NCI-H446 (cell line): Measurements from ENCODE around the gene LTF.
"Not testable (repeated sequence)": the region's sequence is repeated elsewhere in the genome, so short reads cannot be mapped to it uniquely, and the experiment has no call there.

Experiments
- DNase-seq, 2 experiments: peaks; one replicate each; lab custom pipeline; 2025; lab: John Stamatoyannopoulos, UW

LTF gene

DNA sequence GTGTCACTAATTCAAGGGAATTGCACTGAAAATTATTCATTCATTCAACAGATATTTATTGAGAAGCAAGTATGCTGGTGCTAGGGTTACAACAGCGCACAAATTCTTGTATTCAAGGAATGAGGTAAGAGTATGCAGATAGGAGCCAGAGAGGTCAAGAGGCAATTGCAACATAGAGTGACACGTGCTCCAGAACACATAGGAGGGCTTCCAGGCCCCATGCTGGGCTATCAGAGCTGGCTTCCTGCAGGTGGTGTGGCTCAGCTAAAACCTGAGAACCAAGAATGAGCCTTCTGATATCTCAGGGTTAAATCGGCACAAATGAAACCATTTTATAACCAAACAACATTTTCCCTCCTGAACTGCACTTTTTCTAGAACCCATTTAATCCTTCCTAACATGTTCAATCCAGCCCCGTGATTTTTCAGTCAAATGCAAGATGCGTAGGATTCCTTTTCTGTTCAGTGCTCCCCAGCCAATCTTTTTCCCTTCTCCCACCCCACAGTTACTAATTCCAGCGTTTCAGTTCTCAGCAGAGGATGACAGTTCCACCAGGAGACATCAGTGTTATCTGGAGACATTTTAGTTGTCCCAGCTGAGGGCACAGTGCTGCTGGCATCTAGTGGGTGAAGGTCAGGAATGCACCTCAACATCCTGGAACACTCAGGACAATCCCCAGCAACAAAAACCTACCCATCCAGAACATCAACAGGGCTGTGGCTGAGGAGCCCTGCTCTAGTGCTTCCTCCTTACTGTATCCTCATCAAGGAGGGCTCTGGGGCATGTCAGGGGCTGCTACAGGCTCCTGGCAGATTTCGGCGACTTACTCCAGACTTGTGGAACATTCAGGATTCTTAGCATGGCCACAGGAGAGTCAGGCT, 70.9 kb downstream of the LTF start:
- no peak for DNase-seq

DNA sequence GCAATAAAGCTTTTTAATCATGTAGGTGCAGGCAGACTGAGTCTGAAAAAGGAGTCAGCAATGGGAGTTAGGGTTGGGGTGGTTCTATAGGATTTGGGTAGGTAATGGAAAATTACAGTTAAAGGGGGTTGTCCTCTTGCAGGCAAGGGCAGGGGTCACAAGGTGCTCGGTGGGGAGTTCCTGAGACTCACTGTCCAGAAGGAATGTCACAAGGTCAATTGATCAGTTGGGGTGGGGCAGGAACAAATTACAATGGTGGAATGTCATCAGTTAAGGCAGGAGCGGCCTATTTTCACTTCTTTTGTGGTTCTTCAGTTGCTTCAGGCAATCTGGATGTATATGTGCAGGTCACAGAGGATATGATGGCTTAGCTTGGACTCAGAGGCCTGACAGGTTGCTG, 71.7 kb downstream of the LTF start:
- no peak for DNase-seq

DNA sequence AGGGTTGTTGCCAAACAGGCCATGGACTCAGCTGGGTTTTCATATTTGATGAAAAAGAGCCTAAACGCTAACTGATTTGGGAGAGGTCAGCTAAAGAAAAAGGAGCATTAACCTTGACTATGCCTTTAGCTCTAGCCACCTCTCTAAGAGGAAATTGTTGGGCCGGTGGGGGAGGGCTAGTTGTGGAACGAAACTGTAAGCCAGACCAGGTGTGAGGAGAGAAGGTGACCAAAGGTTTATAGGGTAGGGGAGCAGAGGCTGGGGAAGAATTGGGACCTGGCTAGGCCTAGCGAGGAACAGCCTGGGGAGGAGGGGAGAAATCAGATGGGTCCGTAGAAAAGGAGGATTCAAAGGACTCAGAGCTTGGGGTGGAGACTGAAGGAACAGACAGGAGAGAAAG, 73.2 kb downstream of the LTF start:
- DNase-seq = not testable (repeated sequence)

DNA sequence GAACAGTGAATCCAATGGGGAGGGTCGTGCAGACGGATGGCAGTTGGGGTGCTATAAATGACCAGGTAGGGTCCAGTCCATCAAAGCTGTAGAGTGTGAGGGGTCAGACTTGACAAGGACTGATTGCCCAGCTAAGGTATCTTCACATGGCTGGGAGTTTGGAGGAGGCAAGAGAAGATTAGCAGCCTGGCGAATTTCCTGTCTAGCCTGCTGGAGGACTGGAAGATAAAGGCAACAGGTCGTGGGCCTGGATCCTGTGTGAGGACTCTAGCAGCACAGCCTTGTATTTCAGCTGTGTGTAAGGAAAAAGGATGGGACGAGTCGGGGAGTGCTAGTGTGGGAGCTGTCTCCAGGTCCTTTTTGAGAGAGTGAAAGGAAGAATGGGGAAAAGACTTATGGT, 75.4 kb downstream of the LTF start:
- no peak for DNase-seq

DNA sequence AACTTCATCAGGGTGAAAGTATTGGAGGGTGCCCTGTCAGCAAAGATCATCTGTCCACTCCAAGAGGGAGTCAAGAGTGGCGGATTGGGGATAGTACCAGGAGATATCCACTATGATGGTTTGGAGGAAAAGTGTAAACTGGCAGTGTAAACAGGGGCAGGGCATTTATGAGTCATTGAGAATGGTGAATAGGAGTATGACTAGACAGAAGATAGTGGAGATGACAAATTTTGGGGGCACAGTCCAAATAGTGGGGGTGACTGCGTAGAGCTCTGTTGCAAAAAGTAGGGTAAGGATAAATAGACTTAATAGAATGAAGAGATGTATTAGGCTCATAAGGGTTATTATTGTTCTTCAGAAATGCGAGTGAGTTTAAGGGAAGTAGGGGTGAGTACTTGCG, 75.9 kb downstream of the LTF start:
- not testable (repeated sequence) for DNase-seq

DNA sequence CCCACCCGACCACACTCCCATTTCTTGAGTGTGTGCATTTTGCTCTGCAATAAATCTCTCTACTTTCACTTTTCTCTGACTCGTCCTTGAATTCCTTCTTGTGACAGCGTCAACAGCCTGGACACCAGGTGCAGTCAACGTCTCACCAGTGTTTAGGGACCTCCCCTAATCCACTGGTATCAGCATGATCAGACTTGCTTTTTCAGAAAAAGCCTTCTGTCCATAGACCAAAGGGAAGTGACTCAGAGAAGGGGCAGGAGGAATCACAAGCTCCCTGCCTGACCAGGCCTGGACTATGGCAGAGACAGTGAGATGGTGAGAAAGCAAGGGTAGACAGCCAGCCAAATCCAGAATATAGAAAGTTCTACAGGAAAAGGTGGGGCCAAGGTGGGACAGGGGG, 78.5 kb downstream of the LTF start:
- DNase-seq = no peak
